HCT116 (cell line): Measurements from ENCODE around the gene COL18A1. TPM values are rescaled to one million over a fixed set of nuclear protein-coding genes. Genes with fewer than 3 reads are reported as not detected.

Source experiments
- ATAC-seq: fragments of 200-7000 bp; cut with Tn5 transposase; 2 replicates; pipeline ENCODE4 v1.9.1; 2020; ENCODE audit warnings: mild to moderate bottlenecking, moderate library complexity
- BruUV-seq: library from RNA; stranded (reverse); fragments of 400-500 nt; replicated peaks from 2 replicates; lab custom pipeline; 2021; lab: Mats Ljungman, UMichigan
- CTCF ChIA-PET: fragments of 300-600 bp; sonication (Branson Sonifier 250); formaldehyde crosslinking; loops from one replicate; lab custom pipeline; 2021; ENCODE audit warnings: antibody characterized with exemption; lab: Charles Lee
- POLR2A ChIA-PET: fragments of 300-600, 350-600 bp; sonication (Branson Sonifier 250); formaldehyde crosslinking; loops from one replicate; lab custom pipeline; 2021; ENCODE audit warnings: antibody characterized with exemption; lab: Charles Lee
- RAD21 ChIA-PET, 2 experiments: fragments of 300-600 bp; sonication (Branson Sonifier 250); formaldehyde crosslinking; loops; one replicate each; lab custom pipeline; 2023; ENCODE audit warnings: low total read pairs in 2 of 2; ENCODE audit not compliant: uncharacterized antibody in 2 of 2, unreplicated experiment in 2 of 2, low non-redundant PET in 1 of 2; lab: Charles Lee
- DNase-seq: peaks from one replicate; pipeline ENCODE4 v3.0.0-alpha.2; 2010; ENCODE audit warnings: low read depth, low spot score
- H2AFZ ChIP-seq: fragments of 200-600 bp; shearing (Covaris generic), sonication (generic); 2 replicates; pipeline ENCODE4 v1.6.1; 2017; ENCODE audit warnings: low read depth, mixed run types, mixed read lengths, antibody characterized with exemption, low read length; ENCODE audit not compliant: poor library complexity, severe bottlenecking
- H3K27ac ChIP-seq: 2 replicates; pipeline ENCODE4 v1.5.1; 2012; ENCODE audit warnings: low read depth, low read length
- H3K27me3 ChIP-seq: fragments of 200-600 bp; sonication (generic); 2 replicates; pipeline ENCODE4 v1.6.1; 2016; ENCODE audit warnings: mixed run types, low read length, mixed read lengths; ENCODE audit not compliant: insufficient read depth
- H3K36me3 ChIP-seq, 2 experiments: fragments of 200-500 bp in 1 of 2; fragments of 200-600 bp in 1 of 2; sonication (Bioruptor generic) in 1 of 2; sonication (generic) in 1 of 2; 2 replicates each; pipeline versions ENCODE4 v1.5.1 to v1.6.1; 2014 to 2016; ENCODE audit warnings: low read length in 2 of 2, inconsistent platforms in 1 of 2, mixed read lengths in 1 of 2, mixed run types in 1 of 2; ENCODE audit not compliant: insufficient read depth in 2 of 2, control insufficient read depth in 1 of 2
- H3K4me1 ChIP-seq, 2 experiments: fragments of 200-600 bp in 1 of 2; sonication (generic) in 1 of 2; 2 replicates each; pipeline versions ENCODE4 v1.5.1 to v1.6.1; 2012 to 2017; ENCODE audit warnings: low read length in 2 of 2, inconsistent platforms in 1 of 2, mild to moderate bottlenecking in 1 of 2, mixed read lengths in 1 of 2, mixed run types in 1 of 2, moderate library complexity in 1 of 2; ENCODE audit not compliant: insufficient read depth in 2 of 2, control insufficient read depth in 1 of 2
- H3K4me2 ChIP-seq: fragments of 200-600 bp; sonication (generic); 2 replicates; pipeline ENCODE4 v1.6.1; 2017; ENCODE audit warnings: mixed run types, low read length, mixed read lengths
- H3K4me3 ChIP-seq, 2 experiments: fragments of 200-600 bp in 1 of 2; sonication (generic) in 1 of 2; replicated peaks in 1 of 2; 2 replicates each; pipeline ENCODE4 v1.5.1; 2011 to 2016; ENCODE audit warnings: low read length in 2 of 2, control low read depth in 1 of 2, low read depth in 1 of 2, mild to moderate bottlenecking in 1 of 2, mixed read lengths in 1 of 2, mixed run types in 1 of 2
- H3K79me2 ChIP-seq: fragments of 200-600 bp; sonication (generic); 2 replicates; pipeline ENCODE4 v1.6.1; 2017; ENCODE audit warnings: mild to moderate bottlenecking, mixed run types, low read length, moderate library complexity, mixed read lengths; ENCODE audit not compliant: insufficient read depth
- H3K9ac ChIP-seq: fragments of 200-600 bp; sonication (generic); 2 replicates; pipeline ENCODE4 v1.6.1; 2016; ENCODE audit warnings: low read length, mixed read lengths
- H3K9me2 ChIP-seq: fragments of 200-600 bp; sonication (generic), shearing (Covaris generic); 2 replicates; pipeline ENCODE4 v1.6.1; 2017; ENCODE audit warnings: mixed run types, mild to moderate bottlenecking, moderate library complexity; ENCODE audit not compliant: insufficient read depth
- H3K9me3 ChIP-seq, 2 experiments: fragments of 200-500 bp in 1 of 2; fragments of 200-600 bp in 1 of 2; sonication (Bioruptor generic) in 1 of 2; sonication (generic) in 1 of 2; 2 replicates each; pipeline ENCODE4 v1.6.1; 2014 to 2017; ENCODE audit warnings: low read length in 2 of 2, mixed read lengths in 2 of 2, inconsistent platforms in 1 of 2, low read depth in 1 of 2, mild to moderate bottlenecking in 1 of 2, mixed run types in 1 of 2, moderate library complexity in 1 of 2; ENCODE audit not compliant: control insufficient read depth in 1 of 2, insufficient read depth in 1 of 2
- H4K20me1 ChIP-seq: fragments of 200-600 bp; sonication (generic), shearing (Covaris generic); 2 replicates; pipeline ENCODE4 v1.6.1; 2017; ENCODE audit warnings: mixed run types, mild to moderate bottlenecking, moderate library complexity; ENCODE audit not compliant: insufficient read depth
- ATF3 ChIP-seq: IDR thresholded peaks from 2 replicates; pipeline ENCODE4 v1.6.1; 2012
- CTCF ChIP-seq, 3 experiments: fragments of 200-600 bp in 1 of 3; sonication (generic) in 1 of 3; IDR thresholded peaks in 2 of 3; conservative IDR thresholded peaks in 1 of 3; 2 replicates each; pipeline ENCODE4 v1.5.1; 2012 to 2017; ENCODE audit warnings: low read depth in 2 of 3, low read length in 2 of 3, antibody characterized with exemption in 1 of 3, borderline replicate concordance in 1 of 3, control low read depth in 1 of 3, mild to moderate bottlenecking in 1 of 3, mixed read lengths in 1 of 3, mixed run types in 1 of 3, moderate library complexity in 1 of 3; ENCODE audit not compliant: insufficient read depth in 1 of 3
- EGR1 ChIP-seq: IDR thresholded peaks from 2 replicates; pipeline ENCODE4 v1.6.1; 2012; ENCODE audit warnings: low read depth
- EZH2phosphoT487 ChIP-seq: fragments of 200-600 bp; IDR thresholded peaks from 2 replicates; pipeline ENCODE4 v1.6.1; 2018; ENCODE audit warnings: antibody characterized with exemption, borderline replicate concordance
- JUND ChIP-seq: IDR thresholded peaks from 2 replicates; pipeline ENCODE4 v1.6.1; 2012
- MAX ChIP-seq: IDR thresholded peaks from 2 replicates; pipeline ENCODE4 v1.6.1; 2012
- POLR2A ChIP-seq: IDR thresholded peaks from 2 replicates; pipeline ENCODE4 v1.7.0; 2011; ENCODE audit warnings: borderline replicate concordance; ENCODE audit not compliant: insufficient read depth, insufficient read length; ENCODE audit errors: extremely low read depth
- RAD21 ChIP-seq: IDR thresholded peaks from 2 replicates; pipeline ENCODE4 v1.6.1; 2012; ENCODE audit warnings: low read depth, mild to moderate bottlenecking
- SP1 ChIP-seq: IDR thresholded peaks from 2 replicates; pipeline ENCODE4 v1.6.1; 2012; ENCODE audit warnings: low read depth
- TCF7L2 ChIP-seq: IDR thresholded peaks from 2 replicates; pipeline ENCODE4 v1.7.0; 2011; ENCODE audit warnings: borderline replicate concordance, inconsistent platforms; ENCODE audit not compliant: insufficient read depth, insufficient read length; ENCODE audit errors: extremely low read depth
- ZNF274 ChIP-seq: fragments of 200-500 bp; sonication (Bioruptor generic); IDR thresholded peaks from 2 replicates; pipeline ENCODE4 v1.6.1; 2014; ENCODE audit warnings: mild to moderate bottlenecking, low read depth, low read length, inconsistent platforms
- intact Hi-C: fragments of 100-400 bp; cut with micrococcal nuclease; formaldehyde crosslinking; loops from 2 replicates; pipeline ENCODE4 v1.10.0; 2022
- total RNA-seq: library from RNA; stranded (reverse); gene quantifications from one replicate; pipeline ENCODE4 v1.2.1, GENCODE V29; 2021; ENCODE audit not compliant: unreplicated experiment

COL18A1 gene
- total RNA-seq, 1 experiment from 2014 or later: 59.5 TPM

GRCh38 chr21:45379901-45380330 lies 25.0 kb upstream of the COL18A1 start:
- RAD21 ChIA-PET: no interaction called here
- POLR2A ChIA-PET: no interaction called here
- DNase-seq (no peak), ATAC-seq (no peak)
- Histone ChIP-seq H3K79me2 (no peaks in the 10 kb centered on the region), H3K9me3 (no peaks in the 10 kb centered on the region), H3K27me3 (no peaks in the 10 kb centered on the region), H3K9me2 (no peaks in the 10 kb centered on the region), H3K4me1 (no peaks in the 10 kb centered on the region; a peak in 1 of 4 replicates), H2AFZ (no peak overlapping the region), H3K36me3 (no peaks in the 10 kb centered on the region), H3K4me2 (no peak overlapping the region), H3K4me3 (no peak overlapping the region), H3K9ac (no peak overlapping the region), H4K20me1 (no peaks in the 10 kb centered on the region), H3K27ac (no peak overlapping the region)
- BruUV-seq: no TSS peak
- intact Hi-C loops: no loop called here
- CTCF ChIA-PET: no interaction called here
- TF ChIP-seq EGR1 (no peak), ZNF274 (no peak), SP1 (no peak), TCF7L2 (no peak), POLR2A (no peak), EZH2phosphoT487 (no peak), ATF3 (no peak), CTCF (IDR thresholded peaks at IDR 0.05 in 2 of 3, conservative IDR thresholded peaks at IDR 0.05 in 1 of 3; ENCODE audit: borderline replicate concordance in 1 of 3, insufficient read depth in 1 of 3, low read depth in 2 of 3, low read length in 2 of 3) (no peak), MAX (no peak), JUND (no peak), RAD21 (no peak)
